G401.6 (cell line): Measurements from ENCODE around the gene ANKRD50.

Source experiments
- FAIRE-seq: peaks from 2 replicates; lab custom pipeline; 2012; peaks lifted over from hg19 to GRCh38; lab: Jason Lieb, UNC

ANKRD50 gene, protein sequence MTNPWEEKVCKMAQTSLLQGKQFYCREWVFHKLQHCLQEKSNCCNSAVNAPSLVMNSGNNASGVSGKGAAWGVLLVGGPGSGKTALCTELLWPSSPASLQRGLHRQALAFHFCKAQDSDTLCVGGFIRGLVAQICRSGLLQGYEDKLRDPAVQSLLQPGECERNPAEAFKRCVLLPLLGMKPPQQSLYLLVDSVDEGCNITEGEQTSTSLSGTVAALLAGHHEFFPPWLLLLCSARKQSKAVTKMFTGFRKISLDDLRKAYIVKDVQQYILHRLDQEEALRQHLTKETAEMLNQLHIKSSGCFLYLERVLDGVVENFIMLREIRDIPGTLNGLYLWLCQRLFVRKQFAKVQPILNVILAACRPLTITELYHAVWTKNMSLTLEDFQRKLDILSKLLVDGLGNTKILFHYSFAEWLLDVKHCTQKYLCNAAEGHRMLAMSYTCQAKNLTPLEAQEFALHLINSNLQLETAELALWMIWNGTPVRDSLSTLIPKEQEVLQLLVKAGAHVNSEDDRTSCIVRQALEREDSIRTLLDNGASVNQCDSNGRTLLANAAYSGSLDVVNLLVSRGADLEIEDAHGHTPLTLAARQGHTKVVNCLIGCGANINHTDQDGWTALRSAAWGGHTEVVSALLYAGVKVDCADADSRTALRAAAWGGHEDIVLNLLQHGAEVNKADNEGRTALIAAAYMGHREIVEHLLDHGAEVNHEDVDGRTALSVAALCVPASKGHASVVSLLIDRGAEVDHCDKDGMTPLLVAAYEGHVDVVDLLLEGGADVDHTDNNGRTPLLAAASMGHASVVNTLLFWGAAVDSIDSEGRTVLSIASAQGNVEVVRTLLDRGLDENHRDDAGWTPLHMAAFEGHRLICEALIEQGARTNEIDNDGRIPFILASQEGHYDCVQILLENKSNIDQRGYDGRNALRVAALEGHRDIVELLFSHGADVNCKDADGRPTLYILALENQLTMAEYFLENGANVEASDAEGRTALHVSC (N-terminal part only)

DNA sequence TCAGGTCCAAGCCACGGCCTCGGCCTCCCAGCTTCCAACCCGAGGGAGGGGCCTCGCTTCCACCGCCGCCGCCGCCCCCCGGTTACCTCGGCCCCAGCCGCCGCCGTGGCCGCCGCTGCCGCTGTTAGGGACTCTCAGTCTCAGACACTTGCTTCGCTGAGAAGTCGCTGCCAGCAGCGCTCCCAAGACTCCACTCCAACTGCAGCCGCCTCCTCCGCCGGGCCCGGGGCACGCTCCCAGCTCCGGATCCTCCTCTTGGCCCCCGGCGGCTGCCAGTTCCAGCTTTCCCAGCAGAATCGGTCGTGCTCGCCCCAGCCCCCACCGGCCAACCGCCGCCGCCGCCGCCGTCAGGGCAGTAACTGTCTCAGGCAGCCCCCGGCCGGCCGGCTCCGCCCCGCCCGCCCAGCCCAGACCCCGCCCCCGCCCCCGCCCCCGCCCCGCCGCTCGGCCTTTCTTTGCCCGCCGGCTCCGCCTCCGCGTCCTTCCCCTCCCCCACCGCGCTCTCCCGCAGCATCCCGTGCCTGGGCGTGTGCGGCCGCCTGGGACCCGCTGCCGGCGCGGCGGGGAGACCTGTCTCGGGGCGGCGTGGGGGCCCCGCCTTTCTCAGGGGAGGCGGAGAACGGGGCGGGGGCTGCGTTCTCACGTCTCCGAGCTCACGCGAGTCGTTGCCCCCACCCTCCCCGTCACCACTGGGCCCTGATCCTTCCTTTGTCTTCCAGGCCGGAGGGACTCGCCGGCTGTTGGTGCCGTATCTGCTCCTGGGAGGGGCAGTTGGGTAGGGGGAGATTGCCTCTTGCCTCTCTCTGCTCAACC is at the start of gene ANKRD50:
Gene ANKRD50 (minus strand): TSS at position 361 of the 813 bp plus-strand sequence. CDS start 2,221 bp downstream, outside the sequence.
- peak; percentile 11 for FAIRE-seq

DNA sequence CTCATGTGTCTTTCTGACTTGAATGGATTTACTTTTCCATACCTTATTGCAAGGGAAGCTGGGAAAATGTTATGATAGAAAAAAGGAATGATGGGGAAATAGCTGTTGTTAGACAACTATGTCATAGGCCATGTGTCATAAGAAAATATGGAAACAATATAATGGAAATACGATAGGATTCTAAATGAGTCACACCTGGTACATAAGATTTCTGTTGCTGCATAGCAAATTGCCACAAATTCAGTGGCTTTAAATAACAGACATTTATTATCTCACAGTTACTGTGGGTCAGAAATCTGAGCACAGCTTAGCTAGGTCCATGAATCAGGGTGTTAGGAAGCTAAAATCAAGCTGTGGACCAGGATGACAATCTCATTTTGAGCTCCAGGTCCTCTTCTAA is 44.6 kb upstream of the ANKRD50 start:
- no peak for FAIRE-seq

DNA sequence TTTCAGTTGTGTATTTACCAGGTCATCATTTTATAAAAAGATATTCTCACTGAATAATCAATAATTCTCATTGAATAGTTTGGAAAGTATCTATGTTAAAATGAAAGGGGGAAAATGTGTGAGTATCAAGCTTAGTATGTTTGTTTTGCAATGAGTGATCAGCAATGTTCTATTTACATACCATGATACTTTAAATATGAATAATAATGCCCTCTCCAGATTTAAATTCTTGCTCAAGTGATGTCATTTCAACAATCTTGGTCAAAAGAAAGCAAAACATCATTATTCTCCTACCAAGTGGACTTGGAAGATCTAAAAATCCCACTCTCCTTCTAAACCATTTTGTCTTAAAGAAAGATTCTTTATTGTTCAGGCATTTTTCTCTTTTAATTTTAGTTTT is 42.1 kb upstream of the ANKRD50 start:
- no peak for FAIRE-seq

DNA sequence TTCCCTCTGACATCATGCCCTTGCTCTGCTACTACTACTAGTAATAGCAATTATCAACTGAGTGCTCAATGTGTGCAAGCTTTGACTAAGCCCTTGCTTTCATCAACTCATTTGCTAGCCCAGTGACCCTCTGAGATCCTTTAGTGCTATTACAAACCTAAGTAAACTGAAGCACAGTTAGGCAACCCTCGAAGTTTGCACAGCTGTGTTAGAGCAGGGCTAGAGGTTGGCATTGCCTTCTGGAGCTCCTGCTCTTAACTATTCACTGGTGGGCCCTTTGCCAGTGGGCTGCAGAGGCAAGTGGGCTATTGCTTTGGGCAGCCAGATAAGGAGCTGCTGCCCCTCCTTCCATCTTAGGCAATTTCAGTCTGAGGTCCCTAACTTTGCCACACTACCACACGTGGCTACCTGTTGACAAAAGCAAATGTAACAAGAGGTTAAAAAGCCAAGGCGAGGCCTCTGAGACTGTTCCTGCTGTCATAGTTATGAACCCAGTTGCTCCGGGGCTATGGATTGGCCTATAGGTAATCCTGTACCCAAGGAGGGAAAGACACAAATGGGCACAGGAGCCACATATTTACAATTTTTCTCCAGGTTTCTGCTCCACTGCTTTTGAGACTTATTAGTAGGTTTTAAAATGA is 41.5 kb upstream of the ANKRD50 start:
- no peak for FAIRE-seq

DNA sequence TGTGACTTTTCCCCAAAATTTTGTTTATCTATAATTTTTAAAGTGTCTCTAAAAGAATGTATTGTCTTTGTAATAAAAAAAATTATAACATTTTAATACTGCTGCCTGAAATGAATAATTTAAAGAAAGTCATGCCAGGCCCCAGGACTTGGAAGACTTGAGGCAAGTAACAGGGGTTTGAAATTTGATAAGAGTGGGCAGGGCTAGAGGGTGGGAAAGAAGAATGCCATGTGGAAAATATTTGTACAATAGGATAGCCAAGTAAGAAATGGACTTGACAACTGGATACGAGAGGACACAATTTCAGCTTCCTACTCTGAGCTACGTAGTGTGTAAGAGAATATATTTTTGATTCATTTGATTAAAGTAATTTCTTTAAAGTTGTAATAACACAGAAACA is 36.9 kb upstream of the ANKRD50 start:
- FAIRE-seq, result no peak

DNA sequence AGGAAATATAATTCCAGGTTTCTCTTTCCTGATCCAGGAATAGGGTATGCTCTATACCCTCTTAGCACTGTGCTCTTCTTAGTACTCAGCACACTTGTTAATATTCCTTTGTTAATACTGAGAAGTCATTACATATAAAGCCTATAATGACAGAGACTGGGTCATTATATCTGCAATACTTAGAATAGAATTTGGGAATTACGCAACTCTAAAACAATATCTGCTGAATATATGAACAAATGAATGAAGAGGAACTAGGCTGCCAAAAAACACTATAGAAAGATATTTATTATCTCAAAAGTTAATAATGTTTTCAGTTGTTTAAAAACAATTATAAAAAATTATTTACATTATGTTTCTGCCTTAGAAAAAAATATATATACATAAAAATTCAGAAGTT is 36.4 kb upstream of the ANKRD50 start:
- no peak for FAIRE-seq

DNA sequence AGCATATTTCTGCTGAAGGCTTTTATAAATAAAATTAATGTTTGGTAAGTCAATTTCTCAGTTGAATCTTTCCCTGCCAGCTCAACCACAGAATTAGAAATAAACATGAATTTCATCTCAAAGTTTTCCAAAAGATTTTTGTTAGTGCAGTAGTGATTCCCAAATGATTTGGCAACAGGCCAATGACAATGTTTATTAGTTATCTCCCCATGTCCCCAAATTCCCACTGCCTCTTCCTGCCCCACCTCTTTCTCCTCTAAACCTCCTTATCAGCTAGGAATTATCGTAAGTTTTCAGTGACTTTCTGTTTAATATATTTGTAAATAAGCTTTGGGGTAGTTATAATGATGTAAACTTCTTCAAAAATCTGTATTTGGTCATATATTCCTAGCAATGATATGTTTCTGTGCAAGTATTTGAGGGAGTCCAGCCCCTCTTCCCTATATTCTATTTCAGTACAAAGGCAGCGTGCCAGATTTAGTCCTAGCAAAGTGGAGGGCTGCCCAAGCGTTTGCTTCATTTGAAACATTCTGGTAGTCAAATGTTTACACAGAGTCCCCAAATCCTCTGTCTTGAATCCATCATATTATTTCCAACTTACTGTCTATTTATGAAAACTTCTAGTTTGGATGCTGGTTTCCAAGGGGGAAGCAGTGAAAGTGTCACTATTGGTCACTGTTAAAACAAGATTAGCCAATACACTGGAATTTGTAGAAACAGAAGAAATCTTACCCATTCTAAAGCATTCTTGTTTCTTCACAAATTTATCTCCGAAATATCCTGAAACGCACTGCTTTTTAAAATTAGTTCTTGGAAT is 33.7 kb upstream of the ANKRD50 start:
- FAIRE-seq, result no peak

DNA sequence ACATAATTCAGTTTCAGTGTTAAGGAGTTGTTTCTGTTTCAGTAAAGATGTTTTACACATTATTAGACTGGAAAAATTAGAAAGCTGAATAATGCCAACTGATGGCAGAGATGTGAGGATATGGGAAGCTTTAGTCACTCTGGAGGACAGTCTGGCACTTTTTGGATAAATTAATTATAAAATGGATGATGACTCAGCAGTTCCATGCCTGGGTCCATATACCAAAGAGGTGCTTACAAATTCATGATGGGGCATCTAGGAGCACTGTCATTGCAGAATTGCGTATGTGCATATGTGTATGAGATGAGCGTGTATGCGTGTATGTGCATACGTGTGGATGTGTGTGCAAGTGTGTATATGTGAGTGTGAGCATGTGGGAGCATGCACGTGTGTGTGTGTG is 31.2 kb upstream of the ANKRD50 start:
- FAIRE-seq, result no peak

DNA sequence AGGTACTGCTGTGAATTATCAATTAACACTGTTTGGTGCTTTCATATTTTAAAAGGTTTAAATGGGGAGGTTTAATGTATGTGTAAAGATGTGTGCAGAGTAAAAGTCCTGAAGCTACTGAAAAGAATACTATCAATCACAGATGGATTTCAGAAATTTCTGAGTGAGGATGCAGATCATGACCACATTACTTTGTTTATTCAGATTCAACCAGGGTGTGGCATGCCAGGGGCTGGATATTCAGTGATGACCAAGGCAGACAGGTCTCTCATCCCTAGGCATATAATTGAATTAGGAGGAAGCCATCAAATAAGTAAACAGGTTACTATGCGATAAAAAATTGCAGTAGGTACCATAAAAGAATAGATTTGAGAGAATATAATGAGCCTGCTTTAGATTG is 28.0 kb upstream of the ANKRD50 start:
- FAIRE-seq, result no peak

DNA sequence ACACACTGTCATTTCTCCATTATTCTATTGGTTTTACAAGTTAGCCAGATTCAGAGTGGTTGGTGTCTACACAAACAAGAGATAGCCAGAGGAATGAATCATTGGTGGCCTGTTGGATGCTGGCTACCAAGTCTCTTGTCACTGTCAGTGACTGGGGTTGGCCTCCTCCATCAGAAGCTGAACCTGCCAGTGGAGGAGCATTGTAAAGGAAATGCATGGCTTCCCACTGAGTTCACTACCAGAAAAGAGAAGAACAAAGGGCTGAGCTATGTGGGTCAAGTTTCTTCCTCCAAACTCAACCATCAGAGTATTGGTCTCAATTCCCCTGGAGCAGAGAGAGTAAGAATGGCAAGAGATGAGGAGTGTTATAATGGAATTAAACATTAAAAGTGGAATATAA is 26.5 kb upstream of the ANKRD50 start:
- no peak for FAIRE-seq

DNA sequence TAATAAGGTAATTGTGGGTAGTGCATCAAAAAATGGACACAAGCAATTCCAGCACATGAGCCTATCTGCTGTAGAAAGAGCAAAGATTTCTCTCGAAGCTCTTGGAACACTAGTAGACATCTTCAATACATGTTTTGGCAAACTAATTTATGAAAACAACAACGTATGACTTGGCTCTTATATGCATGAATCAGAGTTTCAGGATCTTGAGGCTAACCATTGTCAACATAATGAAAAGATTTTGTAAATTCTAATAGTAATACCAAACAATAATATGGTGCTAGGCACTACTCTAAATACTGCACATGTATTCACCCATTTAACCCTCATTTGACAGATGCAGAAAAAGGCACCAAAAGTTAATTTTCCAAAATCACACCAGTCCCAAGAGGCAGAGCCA is 25.1 kb upstream of the ANKRD50 start:
- FAIRE-seq, result no peak

DNA sequence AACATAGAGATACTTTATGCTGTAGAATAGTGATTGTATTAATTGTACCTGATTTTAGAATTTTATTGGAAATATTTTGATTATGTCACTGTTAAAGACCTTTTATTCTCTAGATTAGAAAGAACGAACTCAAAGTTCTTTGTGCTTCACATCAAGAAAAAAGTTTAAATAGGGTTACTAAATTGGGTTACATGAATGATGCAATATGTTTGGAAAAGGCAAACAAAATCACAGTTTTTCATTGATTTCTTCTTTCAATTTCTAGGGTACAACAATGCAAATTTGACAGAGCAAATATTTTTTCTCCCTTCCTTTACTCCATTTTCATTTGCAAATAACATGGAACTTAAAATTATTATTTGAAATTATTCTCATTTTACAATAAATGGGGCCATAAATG is 24.0 kb upstream of the ANKRD50 start:
- peak; percentile 33 for FAIRE-seq

DNA sequence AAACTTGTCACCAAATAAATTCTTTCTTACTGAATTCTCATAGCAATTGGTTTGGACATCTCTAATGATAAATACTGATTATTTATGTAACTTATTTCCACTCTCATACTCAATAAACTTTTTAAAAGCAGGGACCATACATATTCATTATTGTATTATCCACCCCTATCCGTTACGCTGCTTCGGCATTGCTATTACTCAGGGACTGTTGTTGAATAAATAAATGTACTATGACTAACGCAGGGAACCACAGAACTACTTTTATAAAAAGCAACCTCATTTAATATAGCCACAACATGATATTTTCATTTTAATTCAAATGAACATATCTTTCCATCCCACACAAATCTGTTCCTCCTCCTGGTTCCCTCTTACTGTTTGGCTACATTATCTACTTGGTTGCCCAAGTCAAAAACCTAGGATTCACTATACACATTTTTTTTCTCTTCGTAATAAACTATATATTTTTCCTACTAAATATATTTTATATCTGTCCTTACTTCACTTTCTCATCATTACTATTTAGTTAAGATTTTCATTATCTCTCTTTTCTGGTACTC is 14.9 kb upstream of the ANKRD50 start:
- no peak for FAIRE-seq

DNA sequence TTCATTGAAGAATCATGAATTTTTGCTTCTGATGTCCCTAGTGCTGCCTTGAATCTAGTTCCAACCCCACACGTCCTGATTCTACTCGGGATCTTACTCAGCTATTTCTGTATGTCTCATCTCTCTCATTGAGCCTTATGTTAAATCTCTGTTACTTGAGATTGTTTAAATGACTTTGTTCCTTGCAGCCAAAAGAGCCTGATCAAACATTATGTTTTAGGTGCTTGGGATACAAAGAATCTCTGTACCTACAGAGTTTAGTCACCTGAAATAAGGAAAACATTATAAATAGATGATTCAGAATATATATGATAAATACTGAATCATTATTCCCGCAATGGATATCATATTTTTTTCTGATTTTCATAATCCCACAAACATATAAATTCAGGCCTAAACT is 13.7 kb upstream of the ANKRD50 start:
- FAIRE-seq, result no peak

DNA sequence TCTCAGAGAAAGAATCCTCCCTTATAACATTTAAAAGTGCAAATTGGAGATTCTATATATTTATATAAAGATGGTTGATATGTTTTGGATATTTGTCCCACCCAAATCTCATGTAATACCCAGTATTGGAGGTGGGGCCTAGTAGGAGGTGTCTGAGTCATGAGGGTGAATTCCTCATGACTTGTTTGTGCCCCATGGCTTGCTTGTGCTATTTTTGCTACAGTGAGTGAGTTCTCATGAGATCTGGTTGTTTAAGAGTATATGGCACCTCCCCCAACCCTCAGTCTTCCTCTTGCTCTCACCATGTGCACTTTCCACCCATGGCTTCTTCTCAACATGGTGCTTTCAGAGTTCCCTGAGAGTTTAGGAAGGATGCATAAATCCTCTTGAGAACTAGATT is 9.5 kb upstream of the ANKRD50 start:
- no peak for FAIRE-seq

DNA sequence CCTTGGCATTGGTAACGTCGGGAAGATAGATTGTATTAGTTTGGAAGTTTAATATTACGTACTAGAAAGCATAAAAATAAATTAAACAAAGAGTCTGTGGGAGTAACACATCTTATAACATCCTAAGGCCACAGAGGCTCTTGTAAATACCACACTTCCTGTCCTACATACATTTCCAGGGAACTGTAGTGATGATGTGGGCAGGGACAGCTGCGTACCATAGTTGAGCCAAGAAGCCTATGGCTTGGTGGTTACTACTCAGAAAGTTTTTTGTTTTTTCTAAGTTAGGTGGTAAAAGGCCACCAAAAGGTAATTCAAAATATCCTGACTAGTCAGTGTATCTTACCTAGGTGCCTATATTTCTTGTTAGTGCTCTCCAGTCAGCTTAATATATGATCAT is 4.6 kb upstream of the ANKRD50 start:
- no peak for FAIRE-seq

DNA sequence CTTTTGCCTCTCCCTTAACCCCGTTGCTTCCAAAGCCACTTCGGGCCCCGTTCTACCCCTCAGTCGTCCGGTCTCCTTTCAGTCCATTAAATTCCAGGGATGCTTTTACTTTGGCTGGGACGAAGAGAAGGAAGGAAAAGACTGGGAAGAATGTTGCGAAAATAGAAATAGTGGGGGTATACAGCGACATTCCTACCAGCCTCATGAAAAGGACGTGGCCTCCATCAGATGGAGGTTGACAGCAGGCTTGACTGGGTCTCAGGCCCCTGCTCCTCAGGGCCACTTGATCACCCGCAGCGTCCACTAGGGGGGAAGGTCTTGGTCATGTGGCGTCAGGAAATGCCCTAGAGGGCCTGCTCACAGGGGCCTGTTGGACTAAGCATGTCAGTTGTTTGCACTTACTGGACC is 657 bp upstream of the ANKRD50 start:
- no peak for FAIRE-seq

DNA sequence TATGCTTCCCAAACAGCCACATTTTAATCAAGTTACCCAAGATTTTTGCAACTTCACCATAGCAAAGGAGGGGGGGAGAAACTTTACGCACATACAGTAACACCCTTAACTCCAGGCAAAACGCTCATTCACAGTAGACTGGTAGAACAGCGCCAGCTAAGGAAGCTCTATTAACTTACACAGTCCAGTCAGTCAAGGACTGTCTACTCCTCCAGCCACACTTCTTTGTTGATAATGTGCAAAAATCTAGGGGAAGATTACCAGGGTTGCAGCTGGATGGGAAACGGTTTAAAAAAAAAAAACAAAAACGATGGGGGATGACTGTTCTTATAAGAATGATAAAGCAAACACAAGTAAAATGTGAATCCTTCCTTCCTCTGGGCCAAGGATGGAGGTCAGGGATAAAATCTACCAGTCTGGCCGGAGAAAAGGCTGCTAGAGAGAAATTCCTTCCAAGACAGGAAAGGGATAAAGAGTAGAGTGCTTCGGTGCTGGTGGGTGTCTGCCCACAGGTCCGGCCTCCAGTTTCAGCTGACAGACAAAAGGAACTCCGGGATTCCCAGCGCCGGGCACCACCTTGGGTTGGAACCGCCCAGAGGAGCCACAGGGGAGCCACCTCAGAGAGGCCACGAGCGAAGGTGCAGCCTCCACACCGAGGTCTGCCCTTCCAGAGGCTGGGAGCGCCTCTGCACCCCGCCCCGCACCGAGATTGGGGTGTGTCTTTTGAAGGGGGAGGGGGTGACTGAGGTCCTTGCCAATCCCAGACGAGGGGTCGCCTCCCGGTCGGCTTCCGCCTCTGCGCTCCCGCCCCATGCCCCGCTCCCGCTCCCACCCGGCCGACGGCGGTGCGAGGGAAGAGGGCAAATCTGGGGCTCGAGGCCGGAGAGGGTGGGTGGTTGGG is 811 bp downstream of the ANKRD50 start:
- peak; percentile 63 for FAIRE-seq

DNA sequence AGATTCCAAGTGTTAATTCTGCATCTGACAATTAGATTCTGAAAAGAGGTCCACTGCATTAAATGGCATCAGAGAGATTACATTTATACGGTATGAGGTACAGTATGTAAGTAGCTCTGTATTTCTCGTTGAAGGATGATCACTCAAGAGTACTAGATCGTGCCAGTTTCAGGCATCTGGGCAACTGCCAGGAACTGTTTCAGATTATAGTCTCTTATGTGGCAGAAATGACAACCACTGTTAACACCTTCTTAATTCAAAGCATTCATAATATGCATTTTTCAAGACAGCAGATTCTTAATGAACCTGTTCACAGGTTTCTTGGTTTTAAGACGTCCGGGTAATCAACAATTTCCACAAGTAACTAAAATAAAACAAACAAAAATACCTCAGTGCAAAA is 1.6 kb downstream of the ANKRD50 start:
- FAIRE-seq, result no peak
